CD4-positive, alpha-beta T cell treated with Interleukin-12 subunit alpha and Interleukin-12 subunit beta, for 1 hour (primary cell): Measurements from ENCODE around the gene C20orf144.
A peak's percentile ranks its signal among the peaks of the same experiment; 100 is the strongest.

Experiments used
- DNase-seq: peaks from one replicate; pipeline ENCODE4 v3.0.0-alpha.2; 2020

Gene C20orf144

DNA sequence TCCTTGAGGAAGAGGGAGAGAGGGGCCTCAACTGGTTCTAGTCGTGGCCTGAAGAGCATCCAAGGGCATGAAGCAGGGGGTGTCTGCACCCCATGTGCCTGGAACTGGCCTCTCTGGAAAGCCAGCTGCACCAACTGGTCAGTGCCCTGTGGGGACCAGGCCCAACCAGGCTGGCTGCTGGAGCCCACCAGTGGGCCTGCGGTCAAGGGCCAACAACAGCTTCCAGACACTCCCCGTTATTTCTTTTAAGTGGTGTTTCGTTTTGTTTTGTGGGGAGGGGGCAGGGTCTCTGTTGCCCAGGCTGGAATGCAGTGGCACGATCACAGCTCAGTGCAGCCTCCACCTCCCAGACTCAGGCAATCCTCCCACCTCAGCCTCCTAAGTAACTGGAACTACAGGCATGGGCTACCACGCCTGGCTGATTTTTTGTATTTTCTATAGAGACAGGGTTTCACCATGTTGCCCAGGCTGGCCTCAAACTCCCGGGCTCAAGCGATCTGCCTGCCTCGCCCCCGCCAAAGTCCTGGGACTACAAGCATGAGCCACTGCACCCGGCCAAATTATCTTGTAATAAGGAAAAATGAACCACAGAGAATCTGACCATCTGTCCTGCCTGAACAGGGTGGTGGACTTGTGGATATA is 11.9 kb upstream of the C20orf144 start:
- no peak for DNase-seq

DNA sequence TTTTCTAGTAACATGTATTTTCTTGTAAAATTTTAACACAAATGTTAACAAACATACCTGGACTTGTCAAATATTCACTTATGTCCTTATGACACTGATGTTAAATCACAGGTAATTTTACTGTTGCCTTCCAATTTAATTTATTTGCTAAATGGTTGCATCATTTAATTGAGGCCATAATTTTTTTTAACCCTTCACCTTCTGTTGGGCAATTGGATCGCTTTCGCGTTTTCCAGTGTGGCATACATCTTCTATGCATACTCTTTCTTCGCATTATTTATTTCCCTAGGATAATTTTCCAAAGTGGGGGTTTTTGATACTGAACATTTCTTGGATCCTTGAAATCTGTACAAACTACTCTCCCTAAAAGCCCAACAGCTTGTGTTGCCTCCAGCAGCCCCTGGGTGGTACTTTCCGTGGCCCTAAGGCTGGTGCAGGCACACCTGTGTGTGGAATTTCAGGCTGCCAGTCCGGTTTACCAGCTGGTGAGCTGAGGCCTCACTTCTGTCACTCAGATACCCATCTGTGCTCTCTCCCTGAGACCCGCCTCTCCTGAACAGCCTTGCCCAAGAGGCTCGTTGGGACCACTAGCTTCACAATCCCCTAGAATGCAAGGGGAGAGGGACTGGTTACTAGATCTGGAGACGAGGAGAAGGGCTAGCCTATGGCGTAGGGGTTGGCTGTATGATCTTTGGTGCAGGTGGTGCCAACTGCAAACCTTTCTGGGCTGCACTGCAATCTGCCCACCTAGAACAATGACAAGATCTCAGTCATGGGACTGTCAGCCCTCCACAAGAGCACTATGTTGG is 11.2 kb upstream of the C20orf144 start:
- DNase-seq: no peak

DNA sequence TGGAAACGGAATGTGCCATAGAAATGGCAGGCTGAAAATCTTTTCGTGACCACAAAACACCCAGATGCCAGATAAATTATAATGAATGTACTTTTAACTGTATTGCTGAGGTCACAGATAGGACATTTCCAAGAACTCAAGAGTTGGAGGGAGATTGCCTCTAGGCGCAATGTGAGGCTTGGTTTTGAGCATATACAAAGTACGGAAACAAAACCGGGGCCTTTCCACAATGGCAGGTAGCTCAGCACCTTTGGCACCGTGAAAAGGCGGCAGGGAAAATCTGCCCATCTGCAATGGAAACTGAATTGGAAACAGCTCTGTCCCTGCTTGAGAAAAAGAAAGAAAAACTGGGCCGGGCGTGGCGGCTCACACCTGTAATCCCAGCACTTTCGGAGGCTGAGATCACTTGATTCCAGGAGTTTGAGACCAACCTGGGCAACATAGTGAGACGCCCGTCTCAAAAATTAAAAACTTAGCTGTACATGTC is 10.5 kb upstream of the C20orf144 start:
- no peak for DNase-seq

DNA sequence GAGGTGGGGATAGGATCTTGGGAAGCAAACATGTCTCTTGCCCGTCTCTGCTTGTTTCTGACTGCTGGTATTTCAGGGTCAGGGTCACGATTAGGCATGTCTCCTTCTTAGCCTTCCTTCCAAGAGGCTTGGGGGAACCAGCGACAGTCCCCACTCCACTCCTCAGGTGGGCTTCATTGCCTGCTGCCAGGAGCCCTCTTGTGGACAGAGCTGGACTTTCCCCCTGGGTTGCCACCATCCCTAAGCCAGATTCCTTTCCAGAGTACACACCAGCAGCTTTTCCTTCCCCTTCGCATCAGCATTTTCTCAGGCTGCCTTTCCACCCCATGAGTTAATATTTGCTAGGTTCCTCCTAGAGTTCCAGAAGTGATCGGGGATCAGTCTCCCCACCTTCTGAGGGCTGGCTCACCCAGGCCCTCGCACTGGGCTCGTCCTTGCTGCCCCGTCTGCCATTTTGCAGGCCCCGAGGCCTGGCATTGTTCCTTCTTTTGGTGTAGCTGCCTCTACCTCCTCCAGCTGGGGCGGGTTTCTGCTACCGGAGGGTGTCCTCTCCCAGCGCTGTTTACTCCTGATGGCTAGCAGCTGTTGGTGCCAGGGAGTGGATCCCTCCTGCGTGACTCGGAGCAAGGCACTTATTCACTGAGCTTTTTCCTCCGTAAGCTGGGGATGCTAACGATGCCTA is 8.8 kb upstream of the C20orf144 start:
- DNase-seq: peak; percentile 51

DNA sequence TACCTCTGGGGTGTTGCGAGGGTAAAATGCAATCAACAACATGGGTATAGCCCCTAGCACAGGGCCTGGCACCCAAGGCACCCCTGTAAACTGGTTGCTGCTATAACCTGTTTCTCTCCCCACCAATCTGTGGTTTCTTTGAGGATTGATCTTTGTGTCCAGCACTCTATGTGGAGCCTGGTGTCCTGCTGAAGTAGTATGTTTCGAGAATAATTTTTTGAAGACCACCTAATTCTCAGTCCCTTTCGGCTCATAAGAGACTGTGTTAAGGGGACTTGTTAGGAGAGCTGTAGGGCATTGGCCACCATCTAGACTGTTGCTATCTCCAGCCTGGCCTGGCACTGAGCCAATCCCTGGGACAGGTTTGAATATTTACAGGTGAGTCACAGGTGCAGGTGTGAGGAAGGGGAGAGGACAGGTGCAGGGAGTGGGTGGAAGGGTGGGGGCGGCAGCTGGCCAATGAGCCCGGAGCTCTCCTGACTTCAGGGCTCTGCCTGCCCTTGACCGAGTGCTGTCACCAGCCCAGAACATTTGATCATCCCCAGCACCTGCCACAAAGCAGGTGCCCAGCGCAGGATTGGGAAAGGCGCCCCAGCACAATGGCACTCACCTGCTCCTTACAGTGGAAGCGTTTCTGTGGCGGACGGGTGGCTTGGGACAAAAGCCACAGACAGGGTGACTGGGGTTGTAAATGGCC is 8.1 kb upstream of the C20orf144 start:
- no peak for DNase-seq

DNA sequence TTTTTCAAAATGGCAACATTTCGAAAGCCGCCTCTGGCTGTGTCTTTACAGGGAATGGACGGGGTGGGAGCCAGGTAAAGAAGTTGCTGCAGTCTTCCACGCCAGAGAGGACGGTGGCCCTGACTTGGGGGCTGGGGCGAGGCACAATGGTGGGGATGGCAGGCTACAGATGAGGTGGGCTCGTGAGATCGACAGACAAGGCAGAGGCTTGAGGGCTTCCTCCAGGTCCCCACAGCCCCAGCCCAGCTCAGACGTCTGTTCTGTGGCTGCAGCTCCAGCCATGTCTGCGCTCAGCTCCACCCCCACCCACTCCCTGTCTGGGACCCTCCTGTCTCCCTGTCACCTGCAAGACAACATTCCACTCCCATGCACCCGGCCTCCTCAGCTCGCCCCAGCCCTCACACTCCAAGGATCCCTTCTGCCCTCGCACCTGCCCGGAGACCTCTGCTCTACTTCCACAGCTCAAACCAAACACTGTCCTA is 7.4 kb upstream of the C20orf144 start:
- no peak for DNase-seq

DNA sequence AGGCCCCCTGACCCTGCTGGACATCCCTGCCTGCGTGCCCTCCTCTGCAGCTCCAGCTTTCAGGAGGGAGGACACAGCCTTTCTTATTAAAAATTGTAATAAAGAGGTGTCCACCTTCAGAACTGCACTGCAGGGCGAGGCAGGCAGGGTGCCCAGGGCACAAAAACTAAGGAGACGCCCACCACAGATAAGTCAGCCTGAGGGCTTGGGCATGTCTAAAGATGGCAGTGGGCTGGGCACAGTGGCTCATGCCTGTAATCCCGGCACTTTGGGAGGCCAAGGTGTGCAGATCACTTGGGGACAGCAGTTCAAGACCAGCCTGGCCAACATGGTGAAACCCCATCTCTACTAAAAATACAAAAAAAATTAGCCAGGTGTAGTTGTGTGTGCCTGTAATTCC is 7.0 kb upstream of the C20orf144 start:
- no peak for DNase-seq

DNA sequence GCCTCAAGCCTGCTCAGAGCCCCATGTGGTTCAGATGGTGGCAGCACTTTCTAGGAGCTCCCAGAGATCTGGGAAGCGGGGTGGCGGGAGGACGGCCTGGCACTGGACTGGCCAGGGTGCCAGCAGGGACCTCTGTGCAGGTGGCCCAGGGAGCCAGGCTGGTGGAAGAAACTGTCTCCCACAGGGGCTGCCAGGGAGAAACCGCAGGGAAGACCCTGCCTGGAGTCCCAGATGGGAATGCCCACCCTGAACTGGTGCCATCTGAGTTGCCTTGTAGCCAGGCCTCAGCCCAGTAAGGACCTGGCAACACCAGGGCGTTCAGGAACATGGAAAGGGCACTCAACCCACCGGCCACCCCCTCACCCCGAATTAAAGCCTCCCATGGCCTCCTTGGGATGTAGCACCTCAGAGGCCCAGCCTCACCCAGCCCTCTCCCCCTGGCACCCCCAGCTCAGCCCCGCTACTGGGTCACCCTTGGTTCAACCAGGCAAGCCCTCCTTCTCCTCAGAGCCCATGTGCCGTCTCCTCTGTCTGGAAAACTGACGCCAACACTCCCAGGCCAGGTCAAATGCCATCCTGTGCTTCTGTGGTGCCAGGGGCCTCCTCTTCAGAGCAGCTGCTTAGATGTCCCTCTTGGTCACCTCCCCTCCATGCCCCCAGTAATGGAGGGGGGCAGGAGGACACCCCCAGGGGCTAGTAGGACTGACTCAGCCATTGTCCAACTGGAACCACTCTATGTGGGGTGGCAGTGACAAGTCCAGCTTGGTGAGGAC is 5.9 kb upstream of the C20orf144 start:
- no peak for DNase-seq

DNA sequence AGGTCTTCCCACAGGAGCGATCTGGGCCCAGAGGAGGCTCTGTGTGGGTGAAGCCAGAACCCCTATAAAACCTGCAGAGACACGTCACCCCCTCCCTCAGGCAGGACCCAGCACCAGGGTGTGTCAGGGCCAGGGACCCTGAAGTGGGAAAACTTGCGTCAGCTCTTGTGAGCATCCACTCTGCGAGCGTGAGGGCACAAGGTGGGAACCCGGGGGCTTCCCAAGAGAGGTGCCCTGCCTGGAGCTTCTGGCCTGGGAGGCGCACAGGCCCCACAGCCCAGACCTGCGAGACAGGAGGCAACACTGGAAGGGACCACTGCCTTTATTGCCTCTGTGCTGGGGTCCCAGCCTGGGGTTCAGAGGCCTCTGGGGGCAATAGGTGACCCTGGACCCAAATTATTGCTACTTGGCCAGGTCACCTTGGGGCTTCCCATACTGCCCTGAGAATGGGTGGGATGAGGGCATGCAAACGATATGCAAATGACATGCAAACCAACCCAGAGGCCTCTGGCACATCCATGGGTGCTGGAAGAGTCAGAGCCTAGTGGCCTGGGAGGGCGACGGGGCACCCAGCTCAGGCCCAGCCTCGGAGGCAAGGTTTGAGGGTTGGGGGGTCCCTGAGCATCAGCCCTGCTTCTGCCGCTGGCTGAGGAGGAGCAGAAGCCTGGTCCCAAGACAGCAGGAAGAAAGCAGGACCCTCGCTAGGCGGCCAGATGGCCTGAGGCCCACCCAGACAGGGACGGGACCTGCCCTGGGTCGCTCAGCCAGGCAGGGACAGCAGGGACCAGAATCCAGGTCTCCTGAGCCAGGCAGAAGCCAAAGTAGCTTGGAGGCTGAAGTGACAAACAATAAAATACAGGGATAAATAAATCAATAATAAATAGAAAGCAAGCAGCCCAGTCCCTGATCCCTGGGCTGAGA is 5.1 kb upstream of the C20orf144 start:
- DNase-seq: no peak

DNA sequence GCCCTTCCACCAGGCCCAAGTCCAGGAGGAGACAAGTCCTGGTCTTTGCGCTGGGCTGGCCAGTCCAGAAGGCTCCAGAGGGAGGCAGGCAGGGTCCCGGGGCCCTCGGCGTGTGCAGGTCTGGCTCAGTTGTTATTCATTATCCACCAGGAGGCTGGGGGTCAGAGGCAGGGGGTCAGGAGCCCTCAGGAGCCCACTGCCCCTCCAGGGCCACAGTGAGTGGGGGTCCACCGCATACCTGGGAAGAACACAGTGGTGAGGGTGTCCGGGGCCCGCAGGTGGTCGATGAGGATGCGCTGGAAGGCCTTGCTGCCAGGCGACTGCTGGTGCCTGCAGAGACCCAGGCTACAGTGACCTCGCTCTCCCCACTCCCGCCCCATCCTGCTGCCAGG is 4.4 kb upstream of the C20orf144 start:
- no peak for DNase-seq

DNA sequence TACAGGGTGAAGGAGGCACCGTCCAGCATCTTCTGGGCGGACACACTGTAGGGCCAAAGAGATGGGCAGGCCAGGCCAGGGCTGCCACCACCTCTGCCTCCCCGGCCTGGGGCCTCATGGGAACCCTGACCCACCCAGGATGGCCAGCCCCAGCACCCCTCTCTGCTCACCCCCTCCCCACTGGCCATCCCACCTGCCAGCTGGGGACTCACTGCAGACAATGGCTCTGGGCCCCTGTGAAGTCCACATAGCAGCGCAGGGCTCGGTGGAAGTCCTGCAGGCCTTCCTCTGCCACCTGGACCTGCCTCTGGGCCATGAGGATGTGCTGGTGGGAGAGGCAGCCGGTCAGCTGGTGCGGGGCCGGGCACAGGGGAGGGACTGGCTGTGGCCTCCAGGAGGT is 3.6 kb upstream of the C20orf144 start:
- no peak for DNase-seq

DNA sequence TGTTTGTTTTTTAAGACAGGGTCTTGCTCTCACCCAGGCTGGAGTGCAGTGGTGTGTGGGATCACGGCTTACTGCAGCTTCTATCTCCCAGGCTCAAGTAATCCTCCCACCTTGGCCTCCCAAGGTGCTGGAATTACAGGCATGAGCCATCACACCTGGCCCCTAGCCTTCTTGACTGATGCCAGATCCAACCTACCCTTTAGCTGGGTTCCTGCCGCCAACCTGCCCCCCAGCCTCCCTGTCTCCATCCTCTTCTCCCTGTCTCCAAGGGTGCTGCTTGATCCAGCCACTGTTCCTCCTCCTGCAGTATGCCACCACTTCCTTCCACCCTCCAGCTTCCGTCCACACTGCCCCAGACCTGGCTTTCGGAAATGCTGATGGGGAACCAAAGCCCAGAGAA is 3.2 kb upstream of the C20orf144 start:
- DNase-seq: no peak

DNA sequence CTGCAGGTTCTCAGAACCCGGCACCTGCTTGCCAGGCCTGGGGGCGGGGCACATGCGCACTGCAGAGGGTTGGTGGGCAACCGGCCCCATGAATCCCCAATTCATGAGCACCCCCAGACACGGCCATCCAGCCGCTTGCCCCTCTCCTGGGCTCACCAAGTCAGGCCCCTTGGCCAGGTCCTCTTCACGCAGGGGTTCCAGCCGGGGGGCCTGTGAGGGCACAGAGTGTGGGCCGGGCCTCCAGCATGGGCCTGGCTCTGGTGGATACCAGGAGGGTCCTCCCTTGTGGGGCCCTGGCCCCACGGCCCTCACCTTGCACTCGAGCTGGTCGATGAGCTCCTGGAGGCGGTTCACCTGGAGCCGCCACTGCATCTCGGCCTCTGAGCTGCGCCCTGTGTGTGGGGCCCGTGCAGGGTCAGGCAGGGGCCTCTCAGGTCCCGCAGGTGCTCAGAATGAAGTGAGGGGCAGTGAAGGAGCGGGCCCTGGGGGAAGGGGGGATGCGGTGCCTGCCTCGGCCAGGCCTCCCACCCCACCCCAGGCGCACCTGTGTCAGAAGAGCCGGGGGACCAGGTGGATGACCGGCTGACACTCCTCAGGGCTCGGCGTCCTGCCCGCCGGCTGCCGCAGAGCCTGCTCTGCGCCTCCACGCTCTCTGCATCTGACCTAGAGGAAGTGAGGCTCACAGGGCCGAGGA is 2.6 kb upstream of the C20orf144 start:
- no peak for DNase-seq

DNA sequence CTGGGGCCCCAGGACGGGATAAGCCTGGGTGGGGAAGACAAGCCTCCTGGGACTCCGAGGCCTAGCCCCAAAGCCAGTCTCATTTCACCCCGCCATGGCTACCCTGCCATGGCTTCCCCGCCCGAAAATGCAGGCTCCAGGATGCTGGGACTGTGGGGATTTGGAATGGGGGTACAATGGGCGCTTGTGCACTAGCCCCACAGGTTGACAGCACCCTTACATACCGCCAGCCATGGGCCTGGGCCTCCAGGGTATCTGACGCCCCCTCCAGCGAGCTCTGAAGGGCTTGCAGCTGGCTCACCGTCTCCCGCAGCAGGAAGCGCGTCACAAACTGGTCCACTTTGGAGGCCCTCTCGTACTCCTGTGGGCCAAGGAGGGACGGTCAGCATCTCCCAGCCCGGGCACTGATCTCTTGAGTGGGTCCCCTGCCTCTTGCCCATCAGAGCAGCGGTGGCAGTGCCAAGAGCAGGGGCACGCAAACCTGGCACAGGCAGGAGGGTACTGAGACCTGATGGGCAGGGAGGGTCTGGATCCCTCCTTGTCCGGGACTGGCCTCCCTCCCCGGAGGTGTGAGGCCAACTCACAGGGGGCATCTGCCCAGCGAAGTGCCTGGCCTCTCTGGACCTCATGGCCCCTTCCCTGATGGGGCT is 2.0 kb upstream of the C20orf144 start:
- DNase-seq: no peak

DNA sequence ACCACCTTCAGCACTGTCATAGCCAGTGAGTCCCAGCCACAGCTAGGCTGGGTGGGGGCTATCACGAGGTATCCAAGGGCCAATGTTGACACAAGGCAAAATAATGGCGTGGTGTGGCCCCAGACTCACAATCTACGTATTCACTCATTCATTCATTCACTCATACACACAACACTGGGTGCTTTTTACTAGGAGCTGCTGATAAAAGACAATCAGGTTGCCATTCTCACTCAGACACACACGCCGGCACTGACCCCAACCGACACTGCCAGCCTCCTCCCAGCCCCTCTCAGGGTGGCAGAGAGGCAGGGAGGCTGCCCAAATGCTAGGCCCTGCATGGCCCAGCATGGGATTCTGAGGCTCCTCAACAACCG is 1.5 kb upstream of the C20orf144 start:
- DNase-seq: no peak

DNA sequence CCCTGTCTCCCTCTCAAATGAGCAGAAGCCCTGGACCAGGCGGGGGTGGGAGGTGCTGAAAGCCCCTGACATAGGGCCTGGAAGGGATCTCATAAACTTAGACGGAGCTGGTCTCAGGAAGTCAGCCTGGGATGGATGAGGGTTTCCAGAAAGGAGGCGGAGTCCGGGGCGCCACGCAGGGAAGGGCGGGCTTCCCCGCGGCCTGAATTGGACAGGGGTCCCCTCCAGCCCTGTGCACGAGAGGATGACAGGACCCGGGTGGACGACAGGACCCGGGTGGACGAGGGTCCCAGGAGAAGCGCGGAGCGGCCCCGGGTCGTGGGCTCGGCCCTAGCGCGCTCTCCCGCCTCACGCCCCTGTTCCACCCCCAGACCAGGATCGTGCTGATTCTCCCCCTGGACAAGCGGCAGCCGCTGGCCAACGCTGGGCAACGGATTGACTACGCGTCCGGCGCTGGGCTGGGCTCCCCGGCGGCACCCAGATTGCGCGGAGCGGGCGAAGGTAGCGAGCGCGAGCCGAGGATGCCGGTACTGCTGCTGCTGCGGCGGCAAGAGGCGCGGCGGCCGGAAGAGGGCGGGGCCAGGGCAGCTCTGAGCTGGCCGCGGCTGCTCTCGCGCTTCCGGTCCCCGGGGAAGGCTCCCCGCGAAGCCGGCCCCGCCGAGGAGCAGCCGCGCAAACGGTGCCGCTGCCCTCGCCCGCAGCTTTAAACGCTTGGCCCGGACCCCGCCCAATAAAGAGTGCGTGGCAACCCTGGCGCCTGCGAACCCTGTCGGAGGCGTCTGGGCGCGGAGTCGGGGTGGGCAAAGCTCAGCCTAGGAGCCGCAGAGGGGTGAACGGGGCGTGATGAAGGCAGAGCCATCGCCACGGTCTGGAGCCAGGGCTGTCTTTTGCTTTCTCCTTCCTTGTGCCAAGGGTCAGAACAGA is 1.3 kb downstream of the C20orf144 start:
- peak; percentile 86 for DNase-seq

DNA sequence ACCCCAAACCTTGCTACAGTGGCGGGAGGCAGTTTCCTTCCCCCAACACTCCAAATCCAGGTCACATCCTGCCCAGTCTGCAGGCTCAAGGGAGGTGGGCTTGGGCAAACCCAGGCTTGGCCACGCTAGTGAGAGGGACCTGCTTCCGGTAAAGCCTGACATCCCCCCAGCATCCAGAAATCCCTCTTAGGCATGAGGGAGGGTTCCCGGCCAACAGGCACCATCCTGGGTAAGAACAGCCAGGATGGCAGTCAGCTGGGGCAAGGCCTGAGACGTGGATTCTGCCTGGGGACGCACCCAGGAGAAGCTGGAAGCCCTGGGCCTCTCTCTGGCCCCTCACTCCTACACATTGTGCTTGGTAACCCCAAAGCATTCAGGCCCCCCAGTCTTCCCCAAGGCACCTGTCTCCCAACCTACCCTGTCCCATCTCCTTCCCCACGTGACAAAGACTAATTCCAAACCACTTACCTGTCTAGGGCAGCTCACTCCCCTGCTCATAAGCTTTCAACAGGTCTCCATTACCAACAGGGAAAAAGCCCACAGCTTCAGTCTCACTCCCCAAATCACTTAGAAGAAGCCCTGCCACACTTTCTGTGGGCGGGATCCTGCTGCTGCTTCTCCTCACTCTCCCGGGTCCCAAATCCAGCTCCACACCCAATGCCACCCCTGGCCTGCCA is 2.1 kb downstream of the C20orf144 start:
- DNase-seq: no peak

DNA sequence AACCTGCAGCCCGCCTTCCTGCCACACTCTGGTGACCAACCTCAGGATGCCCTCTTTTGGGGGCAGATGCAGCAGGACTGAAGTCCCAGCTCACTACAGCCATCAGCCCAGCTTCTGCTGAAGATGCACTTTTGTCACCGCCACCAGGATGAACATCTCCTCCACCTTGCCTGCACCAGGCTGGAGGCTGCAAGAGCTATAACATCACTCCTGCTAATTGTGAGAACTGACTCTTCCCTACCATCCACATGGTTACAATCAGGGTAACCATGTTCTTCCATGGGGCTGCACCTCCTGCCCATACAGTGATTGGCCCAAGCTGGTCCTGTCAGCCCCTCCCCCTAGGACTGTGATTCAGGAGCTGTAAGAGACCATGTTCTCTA is 2.6 kb downstream of the C20orf144 start:
- DNase-seq: no peak
